ENCODE data around the gene RND2.
"Not testable (repeated sequence)": the region's sequence is repeated elsewhere in the genome, so short reads cannot be mapped to it uniquely, and the experiment has no call there.

The RND2 gene, protein sequence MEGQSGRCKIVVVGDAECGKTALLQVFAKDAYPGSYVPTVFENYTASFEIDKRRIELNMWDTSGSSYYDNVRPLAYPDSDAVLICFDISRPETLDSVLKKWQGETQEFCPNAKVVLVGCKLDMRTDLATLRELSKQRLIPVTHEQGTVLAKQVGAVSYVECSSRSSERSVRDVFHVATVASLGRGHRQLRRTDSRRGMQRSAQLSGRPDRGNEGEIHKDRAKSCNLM

DNA sequence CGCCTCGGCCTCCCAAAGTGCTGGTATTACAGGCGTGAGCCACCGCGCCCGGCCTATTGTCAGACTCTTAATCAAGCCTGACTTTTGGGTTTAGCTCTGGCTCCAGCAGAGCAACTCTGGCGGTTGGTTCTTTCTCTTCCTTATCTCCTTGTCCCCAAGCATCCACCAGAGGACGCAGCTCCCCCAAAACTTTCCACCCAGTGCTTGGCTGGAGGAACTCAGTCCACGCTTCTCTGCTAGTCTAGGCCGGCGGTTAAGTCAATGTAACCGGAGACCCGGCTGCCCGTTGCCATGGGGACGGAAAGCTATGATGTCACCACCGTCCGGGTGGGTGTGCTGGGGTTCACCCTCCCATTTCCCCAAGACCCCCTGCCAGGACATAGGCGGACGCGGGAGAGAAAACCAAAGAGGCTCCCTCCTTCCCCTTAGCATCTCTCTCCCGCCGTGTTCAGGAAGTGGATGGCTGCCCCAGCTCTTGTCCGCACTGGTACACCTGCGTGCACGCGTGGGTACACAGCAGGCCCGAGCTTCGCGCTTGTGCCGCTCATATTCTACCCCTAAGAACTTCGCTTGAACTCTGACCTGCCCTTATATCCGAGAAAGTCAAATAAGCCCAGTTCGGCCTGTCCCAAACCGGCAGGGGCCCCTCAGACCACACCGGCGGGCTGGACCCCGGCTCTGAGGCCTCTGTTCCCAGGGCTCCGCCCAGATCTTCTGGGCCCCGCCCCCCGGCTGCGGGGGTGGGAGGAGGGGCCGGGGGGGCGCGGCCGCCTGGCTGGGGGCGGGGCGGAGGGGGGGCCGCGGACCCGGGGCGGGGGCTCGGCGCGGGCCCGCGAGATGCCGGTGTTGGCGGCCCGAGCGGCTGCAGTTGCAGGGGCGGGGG is at the start of gene RND2:
Gene RND2, plus strand, starts transcription at position 825 of the 883 bp plus-strand sequence. CDS start 117 bp downstream, outside the sequence.
- DNase-seq (ENCODE audit: low spot score): peak; percentile 93
- TF ChIP-seq CTCF (IDR thresholded peaks at IDR 0.05; ENCODE audit: borderline replicate concordance, control extremely low read depth, extremely low read depth, insufficient read depth, missing control alignments): peak; percentile 64
- in situ Hi-C loops (cut with MboI; ENCODE audit: low sequenced_read_pairs, unreplicated experiment): loop anchor here (25.0 kb wide), 1 partner anchor 288 kb away; no protein-coding TSS in a partner anchor

DNA sequence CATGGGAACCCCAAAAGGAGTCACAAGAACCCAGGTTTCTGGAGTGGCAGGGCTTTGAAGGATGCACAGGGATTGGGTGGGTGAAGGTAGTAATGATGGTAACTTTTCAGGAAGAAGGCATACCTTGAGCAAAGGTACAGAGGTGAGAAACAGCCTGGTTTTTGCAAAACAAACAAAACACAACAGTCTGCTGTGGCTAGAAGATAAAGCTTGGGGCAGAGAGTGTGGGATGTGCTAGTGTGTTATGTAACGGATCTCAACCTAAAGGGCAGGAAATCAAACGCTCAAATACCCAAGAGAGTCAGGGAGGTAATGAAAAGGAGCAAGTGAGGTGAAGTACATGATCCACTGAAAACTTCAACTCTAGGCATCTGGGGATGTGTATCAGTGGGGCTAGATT is 49.8 kb upstream of the RND2 start:
- in situ Hi-C loops (cut with MboI; ENCODE audit: low sequenced_read_pairs, unreplicated experiment): no loop called here
- TF ChIP-seq CTCF (IDR thresholded peaks at IDR 0.05; ENCODE audit: borderline replicate concordance, control extremely low read depth, extremely low read depth, insufficient read depth, missing control alignments): no peak
- no peak for DNase-seq (ENCODE audit: low spot score)

DNA sequence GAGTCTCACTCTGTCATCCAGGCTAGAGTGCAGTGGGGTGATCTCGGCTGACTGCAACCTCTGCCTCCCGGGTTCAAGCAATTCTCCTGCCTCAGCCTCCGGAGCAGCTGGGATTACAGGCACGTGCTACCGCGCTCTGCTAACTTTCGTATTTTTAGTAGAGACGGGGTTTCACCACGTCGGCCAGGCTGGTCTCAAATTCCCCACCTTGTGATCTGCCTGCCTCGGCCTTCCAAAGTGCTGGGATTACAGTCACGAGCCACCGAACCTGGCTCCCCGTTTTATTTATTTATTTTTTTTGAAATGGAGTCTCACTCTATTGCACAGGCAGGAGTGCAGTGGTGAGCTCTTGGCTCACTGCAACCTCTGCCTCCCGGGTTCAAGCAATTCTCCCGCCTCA is 49.3 kb upstream of the RND2 start:
- DNase-seq (ENCODE audit: low spot score); in situ Hi-C loops (cut with MboI; ENCODE audit: low sequenced_read_pairs, unreplicated experiment): not testable (repeated sequence)

GRCh38 chr17:42979511-42980273 is 45.3 kb upstream of the RND2 start, which contains the start of gene PTGES3L:
PTGES3L (minus strand) TSS chr17:42980080; CDS start chr17:42980053, 27 bp downstream.
- in situ Hi-C loops (cut with MboI; ENCODE audit: low sequenced_read_pairs, unreplicated experiment): no loop called here
- peak; percentile 82 for DNase-seq (ENCODE audit: low spot score)

DNA sequence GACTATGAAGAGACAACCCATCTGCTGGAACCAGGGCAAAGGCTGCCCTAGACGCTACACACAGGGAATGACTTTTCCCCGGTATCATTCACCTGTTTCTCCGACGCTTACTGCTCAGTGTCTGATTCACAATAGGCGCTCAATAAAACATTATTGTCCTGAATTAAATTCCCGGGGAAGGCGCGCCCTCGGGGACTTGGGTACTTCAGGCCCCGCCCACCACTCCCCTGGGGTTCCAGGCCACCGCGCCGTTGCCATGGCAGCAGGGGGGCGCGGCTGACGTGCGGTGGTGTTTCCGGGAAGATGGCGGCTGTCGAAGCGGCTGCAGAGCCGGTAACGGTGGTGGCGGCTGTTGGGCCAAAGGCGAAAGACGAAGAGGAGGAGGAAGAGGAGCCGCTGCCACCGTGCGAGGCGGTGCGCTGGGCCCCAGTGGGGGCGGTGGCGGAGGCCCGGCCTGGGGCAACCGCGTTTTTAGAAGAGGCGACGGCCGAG is 44.7 kb upstream of the RND2 start, which contains the start of gene RUNDC1:
Gene RUNDC1, plus strand, starts transcription at position 292 of the 492 bp plus-strand sequence. Its CDS starts 12 bp downstream, at position 304.
- peak; percentile 97 for DNase-seq (ENCODE audit: low spot score)
- TF ChIP-seq CTCF (IDR thresholded peaks at IDR 0.05; ENCODE audit: borderline replicate concordance, control extremely low read depth, extremely low read depth, insufficient read depth, missing control alignments): no peak
- in situ Hi-C loops (cut with MboI; ENCODE audit: low sequenced_read_pairs, unreplicated experiment): no loop called here

More at GRCh38 chr17:42979511-42980273, 45.3 kb upstream of the RND2 start, which contains the start of gene PTGES3L:
- no peak for TF ChIP-seq CTCF (IDR thresholded peaks at IDR 0.05; ENCODE audit: borderline replicate concordance, control extremely low read depth, extremely low read depth, insufficient read depth, missing control alignments)

DNA sequence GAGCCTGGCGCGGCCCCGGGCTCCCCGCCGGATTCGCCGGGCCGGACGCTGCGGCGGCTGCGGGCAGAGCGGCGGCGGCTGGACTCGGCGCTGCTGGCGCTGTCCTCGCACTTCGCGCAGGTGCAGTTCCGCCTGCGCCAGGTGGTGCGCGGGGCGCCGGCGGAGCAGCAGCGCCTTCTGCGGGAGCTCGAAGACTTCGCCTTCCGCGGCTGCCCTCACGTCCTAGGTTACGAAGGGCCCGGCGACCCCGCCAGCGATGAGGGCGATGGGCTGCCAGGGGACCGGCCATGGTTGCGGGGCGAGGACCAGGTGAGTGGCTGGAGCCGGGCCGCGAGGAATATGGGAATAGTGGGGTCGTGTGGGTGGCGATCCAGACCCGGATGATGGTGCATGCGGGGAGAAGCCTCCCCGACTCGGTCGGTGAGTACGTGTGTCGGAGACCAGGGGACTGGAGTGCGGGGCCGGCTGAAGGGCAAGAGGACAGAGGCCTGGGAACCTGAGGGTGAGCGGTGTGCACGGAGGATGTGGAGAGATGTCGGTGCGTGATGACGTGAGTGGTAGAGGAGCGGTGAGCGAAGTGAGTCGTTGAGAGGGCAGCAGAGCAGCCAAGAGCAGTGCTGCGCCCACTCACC is 44.1 kb upstream of the RND2 start:
- DNase-seq (ENCODE audit: low spot score): peak; percentile 85
- in situ Hi-C loops (cut with MboI; ENCODE audit: low sequenced_read_pairs, unreplicated experiment): no loop called here
- peak; percentile 38 for TF ChIP-seq CTCF (IDR thresholded peaks at IDR 0.05; ENCODE audit: borderline replicate concordance, control extremely low read depth, extremely low read depth, insufficient read depth, missing control alignments)
